GM12891 (cell line): ENCODE results near the gene ZDHHC8.

ENCODE experiments used
- DNase-seq: peaks from one replicate; pipeline ENCODE4 v3.0.0; 2011; ENCODE audit warnings: low spot score; ENCODE audit not compliant: insufficient read length
- FAIRE-seq: peaks from 2 replicates; lab custom pipeline; 2011; peaks lifted over from hg19 to GRCh38; lab: Jason Lieb, UNC
- PAX5 ChIP-seq: IDR thresholded peaks from 2 replicates; pipeline ENCODE4 v1.6.1; 2011; ENCODE audit warnings: low read length, moderate library complexity, mild to moderate bottlenecking; ENCODE audit not compliant: insufficient read depth, severe bottlenecking
- POLR2A ChIP-seq: IDR thresholded peaks from 2 replicates; pipeline ENCODE4 v1.6.1; 2011; ENCODE audit warnings: low read depth, low read length, control low read depth
- POLR2AphosphoS5 ChIP-seq: IDR thresholded peaks from 2 replicates; pipeline ENCODE4 v1.6.1; 2011; ENCODE audit warnings: low read depth, low read length, control low read depth
- POU2F2 ChIP-seq: IDR thresholded peaks from 2 replicates; pipeline ENCODE4 v1.6.1; 2011; ENCODE audit warnings: low read depth, mild to moderate bottlenecking, control low read depth, low read length, moderate library complexity
- SPI1 ChIP-seq: IDR thresholded peaks from 2 replicates; pipeline ENCODE4 v1.6.1; 2011; ENCODE audit warnings: low read depth, low read length, control low read depth
- TAF1 ChIP-seq: IDR thresholded peaks from 2 replicates; pipeline ENCODE4 v1.6.1; 2011; ENCODE audit warnings: low read depth, low read length, control low read depth

The ZDHHC8 gene

DNA sequence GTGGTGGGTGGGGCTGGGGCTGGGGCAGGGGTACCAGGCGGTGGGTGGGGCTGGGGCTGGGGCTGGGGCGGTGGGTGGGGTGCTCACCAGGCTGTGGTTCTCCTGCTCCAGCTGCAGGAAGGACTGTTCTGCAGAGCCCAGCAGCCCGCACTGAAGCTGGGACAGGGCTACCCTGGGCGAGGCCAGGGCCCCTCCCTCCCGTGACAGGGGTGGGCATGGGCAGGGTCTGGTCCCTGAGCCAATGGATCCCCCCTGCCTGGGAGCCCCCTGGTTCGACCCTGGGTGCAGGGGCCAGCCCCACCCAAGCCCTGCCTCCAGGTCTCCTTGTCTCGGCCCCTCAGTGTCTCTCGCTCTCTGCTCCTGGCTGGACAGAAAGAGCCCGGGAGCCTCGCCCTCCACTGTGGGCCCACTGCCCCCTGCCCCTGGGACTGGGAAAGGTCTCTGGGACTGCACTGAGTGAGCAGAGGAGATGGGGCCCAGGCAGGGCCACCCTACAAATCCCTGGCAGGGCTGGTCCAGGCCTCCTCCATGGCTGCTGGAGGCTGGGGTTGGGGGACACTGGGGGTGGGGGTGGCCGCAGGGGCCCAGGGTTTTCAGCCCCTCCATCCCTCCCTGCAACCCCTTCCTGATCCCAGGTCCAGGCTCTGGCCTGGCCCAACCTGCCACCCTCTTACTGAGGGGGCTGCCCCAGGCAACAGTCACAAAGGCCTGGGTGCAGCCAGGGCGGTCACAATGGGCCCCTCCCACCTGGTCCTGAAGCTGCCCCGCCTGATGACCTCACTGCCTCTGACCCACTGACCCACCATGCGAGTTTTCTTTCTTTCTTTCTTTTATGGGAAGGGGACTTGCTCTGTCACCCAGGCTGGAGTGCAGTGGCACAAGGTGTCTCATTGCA lies 19.0 kb downstream of the ZDHHC8 start, which contains the start of gene CCDC188:
Gene CCDC188, minus strand, starts transcription at position 675 of the 895 bp plus-strand sequence. Its CDS starts 69 bp downstream, at position 606.
- TF ChIP-seq POLR2A = no peak
- TF ChIP-seq POLR2AphosphoS5 = no peak
- no peak for TF ChIP-seq TAF1
- no peak for TF ChIP-seq PAX5
- TF ChIP-seq POU2F2 = no peak
- no peak for TF ChIP-seq SPI1
- DNase-seq (no peak), FAIRE-seq (no peak)

DNA sequence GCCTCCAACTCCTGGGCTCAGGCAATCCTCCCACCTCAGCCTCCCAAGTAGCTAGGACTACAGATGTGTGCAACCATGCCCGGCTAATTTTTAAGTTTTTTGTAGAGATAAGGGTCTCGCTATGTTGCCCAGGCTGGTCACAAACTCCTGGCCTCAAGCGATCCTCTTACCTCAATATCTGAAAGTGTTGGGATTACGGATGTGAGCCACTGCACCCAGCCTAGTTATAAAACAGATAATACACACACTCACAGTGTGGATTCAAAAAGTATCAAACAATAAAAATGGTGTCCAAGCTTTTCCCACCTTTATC lies 19.6 kb downstream of the ZDHHC8 start:
- FAIRE-seq (no peak), DNase-seq (no peak)
- TF ChIP-seq POLR2AphosphoS5 (no peak), POU2F2 (no peak), SPI1 (no peak), TAF1 (no peak), PAX5 (no peak), POLR2A (no peak)

DNA sequence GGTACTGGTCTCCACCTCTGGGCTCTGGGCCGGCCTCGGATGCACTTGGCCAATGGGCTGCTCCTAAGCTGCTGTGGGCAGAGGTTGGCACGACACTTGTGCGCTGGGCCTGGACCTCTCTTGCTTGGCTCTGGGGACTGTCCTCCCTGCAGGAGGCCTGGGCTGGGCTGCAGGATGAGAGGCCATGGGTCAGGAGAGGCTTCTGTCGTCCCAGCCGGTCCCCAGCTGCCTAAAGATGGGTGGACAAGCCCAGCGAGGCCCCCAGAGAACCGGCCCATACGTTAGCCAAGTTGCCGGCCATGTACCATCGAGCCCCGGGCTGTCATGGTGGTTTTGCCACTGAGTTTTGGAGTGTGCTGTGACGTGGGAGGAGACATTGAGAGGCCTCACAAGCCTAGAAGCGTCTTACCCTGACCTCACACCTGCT lies 20.9 kb downstream of the ZDHHC8 start:
- TF ChIP-seq PAX5 = no peak
- TF ChIP-seq SPI1 = no peak
- TF ChIP-seq POLR2A = no peak
- TF ChIP-seq TAF1 = no peak
- TF ChIP-seq POU2F2 = no peak
- TF ChIP-seq POLR2AphosphoS5 = no peak
- DNase-seq (no peak), FAIRE-seq (no peak)

- FAIRE-seq (no peak), DNase-seq (no peak)
- no peak for TF ChIP-seq SPI1
- no peak for TF ChIP-seq PAX5
- no peak for TF ChIP-seq POLR2A
- no peak for TF ChIP-seq POLR2AphosphoS5
- no peak for TF ChIP-seq POU2F2
- no peak for TF ChIP-seq TAF1
Measured at GRCh38 chr22:20153945-20154344, 22.3 kb downstream of the ZDHHC8 start.

DNA sequence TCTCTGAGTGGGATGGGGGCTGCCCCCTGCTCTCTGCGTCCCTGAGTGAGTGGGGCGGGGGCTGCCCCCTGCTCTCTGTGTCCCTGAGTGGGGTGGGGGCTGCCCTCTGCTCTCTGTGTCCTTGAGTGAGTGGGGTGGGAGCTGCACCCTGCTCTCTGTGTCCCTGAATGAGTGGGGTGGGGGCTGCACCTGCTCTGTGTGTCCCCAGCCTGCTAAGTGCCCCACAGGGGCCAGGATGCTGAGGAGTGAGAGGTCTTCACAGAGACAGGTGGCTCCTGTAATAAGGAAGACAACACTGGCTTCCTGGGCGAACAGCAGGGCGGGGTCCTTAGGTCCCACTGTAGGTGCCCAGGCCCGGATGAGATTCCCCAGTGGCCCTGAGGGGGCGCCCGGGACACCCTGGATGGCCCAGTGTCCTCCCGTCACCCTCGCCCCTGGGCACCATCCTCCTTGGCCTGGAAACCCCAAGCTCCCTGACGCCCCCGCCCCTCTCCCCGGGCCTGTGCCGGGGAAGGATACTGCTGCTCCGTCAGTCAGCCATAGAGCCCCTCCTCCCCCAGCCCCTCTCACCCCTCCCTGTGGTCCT lies 23.1 kb downstream of the ZDHHC8 start:
- DNase-seq = no peak
- TF ChIP-seq PAX5 (no peak), SPI1 (no peak), TAF1 (no peak), POU2F2 (no peak), POLR2A (no peak), POLR2AphosphoS5 (no peak)
- FAIRE-seq = no peak

DNA sequence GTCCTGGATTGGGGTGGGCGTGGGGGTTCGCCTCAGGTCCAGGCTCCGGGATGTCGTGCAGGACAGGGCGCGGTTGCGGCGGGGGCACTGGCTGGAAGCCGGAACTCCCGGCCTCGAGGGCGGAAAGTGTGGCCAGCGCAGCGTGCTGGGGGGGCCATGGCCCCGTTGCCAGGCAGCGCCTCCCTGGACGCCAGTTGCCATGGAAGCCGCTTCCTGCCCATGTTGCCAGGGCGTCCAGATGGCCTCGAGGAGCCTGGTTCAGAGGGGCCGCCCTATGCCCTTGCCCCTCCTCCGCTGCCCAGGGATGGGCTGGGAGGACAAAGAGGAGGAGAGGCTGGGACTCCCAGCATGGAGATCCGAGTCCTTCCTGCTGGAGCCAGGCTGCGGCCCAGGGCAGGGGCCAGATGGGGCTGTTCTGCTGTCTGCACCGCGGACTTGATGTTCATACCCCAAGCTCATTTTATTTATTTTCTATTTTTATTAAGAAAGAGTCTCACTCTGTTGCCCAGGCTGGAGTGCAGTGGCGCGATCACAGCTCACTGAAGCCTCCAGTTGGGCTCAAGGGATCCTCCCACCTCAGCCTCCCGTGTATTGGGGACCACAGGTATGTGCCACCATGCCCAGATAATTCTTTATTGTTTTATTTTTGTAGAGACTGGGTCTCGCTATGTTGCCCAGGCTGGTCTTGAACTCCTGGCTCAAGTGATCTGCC lies 23.9 kb downstream of the ZDHHC8 start:
- FAIRE-seq (no peak), DNase-seq (no peak)
- no peak for TF ChIP-seq TAF1
- TF ChIP-seq POU2F2 = no peak
- TF ChIP-seq POLR2AphosphoS5 = no peak
- no peak for TF ChIP-seq PAX5
- no peak for TF ChIP-seq SPI1
- no peak for TF ChIP-seq POLR2A

GRCh38 chr22:20156042-20156389 lies 24.4 kb downstream of the ZDHHC8 start:
- TF ChIP-seq POU2F2 (no peak), PAX5 (no peak), POLR2AphosphoS5 (no peak), POLR2A (no peak), TAF1 (no peak), SPI1 (no peak)
- FAIRE-seq (no peak), DNase-seq (no peak)

- no peak for TF ChIP-seq TAF1
- no peak for TF ChIP-seq POLR2AphosphoS5
- no peak for TF ChIP-seq SPI1
- no peak for TF ChIP-seq POU2F2
- TF ChIP-seq POLR2A = no peak
- no peak for TF ChIP-seq PAX5
- DNase-seq (peak; percentile 98), FAIRE-seq (peak; percentile 95)
Measured at GRCh38 chr22:20156611-20157429, 25.2 kb downstream of the ZDHHC8 start.

DNA sequence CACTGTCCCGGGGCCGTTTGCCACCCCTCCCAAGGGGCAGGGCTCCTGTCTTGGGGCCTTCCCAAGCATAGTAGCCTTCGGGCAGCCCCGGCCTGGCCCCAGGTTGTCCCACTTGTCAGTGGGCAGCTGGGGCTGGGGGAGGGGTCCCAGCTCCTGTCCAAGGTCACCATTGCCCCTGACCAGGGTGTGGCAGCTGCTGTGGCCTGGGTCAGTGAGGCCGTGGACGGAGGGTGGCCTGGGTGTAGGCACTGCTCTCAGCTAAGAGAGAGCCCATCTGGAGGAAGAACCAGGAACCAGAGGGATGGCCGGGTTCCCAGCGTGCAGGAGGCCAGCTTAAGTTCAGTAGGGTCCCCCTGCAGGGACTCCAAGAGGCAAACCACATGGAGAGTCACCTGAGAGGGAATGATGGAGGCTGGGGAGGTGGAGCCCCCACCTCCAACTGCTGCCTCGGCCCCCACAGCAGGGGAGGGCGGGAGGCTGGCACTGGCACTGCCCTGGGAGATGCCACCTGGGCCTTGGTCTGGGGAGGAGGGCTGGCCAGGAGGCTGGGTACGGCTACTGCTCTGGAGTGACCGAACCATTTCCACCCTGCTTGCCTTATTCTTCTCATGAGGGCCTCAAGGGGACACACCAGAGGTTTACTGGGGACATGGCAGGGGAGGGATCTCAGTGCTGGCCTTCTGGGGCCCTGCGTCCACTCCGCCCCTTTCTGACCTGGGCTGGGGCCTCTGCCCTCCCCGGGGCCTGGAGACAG lies 26.0 kb downstream of the ZDHHC8 start:
- FAIRE-seq = no peak
- TF ChIP-seq SPI1 (no peak), POLR2AphosphoS5 (no peak), POLR2A (no peak), PAX5 (no peak), POU2F2 (no peak), TAF1 (no peak)

More for the DNA sequence above, 26.0 kb downstream of the ZDHHC8 start:
- no peak for DNase-seq
